ENCODE results near the gene LRRC34. TPM values are rescaled to one million over a fixed set of nuclear protein-coding genes. Genes with fewer than 3 reads are reported as not detected.

LRRC34 gene
- total and polyA plus RNA-seq, 2 of the 8 experiments (the other 6 are each of a cell fraction or from before 2014, with no cell fraction given): 3.3 to 4.1 TPM

- WGBS, 2 experiments (ENCODE audit: extremely low coverage in 1 of 2, insufficient coverage in 1 of 2, insufficient read length in 1 of 2, insufficient replicate concordance in 2 of 2, low coverage in 1 of 2, low lambda C conversion rate in 2 of 2, missing lambda C conversion rate in 1 of 2): 95% methylated on average over 2 of the region's 2 CpGs; no CpG with 5 or more reads in 1 of the 2 experiments
- H3K79me1 ChIP-seq (ENCODE audit: low read depth, low read length): no peaks in the 10 kb centered on the region
- H2BK20ac ChIP-seq (ENCODE audit: low read length): no peak overlapping the region
- peaks cover 7 to 20% (median 10%) of the 10 kb centered on the region in 4 experiments; a peak in 6 of 7 replicates for H3K4me1 ChIP-seq (replicated peaks in 1 of 4; ENCODE audit: control insufficient read depth in 3 of 4, insufficient read depth in 4 of 4, low read length in 3 of 4)
- ChIA-PET CTCF (ENCODE audit: partially characterized antibody) (interaction anchor here (0.5 to 1.4 kb wide), 4 partner anchors 33 to 359 kb away, joined by 3 to 4 read pairs (median 4); no protein-coding TSS in a partner anchor), POLR2A (ENCODE audit: partially characterized antibody) (interaction anchor here (1.5 to 3.8 kb wide), 2 partner anchors 19 to 36 kb away, joined by 5 to 20 read pairs; partner anchors contain the start of gene MYNN)
- H3K27me3 ChIP-seq (replicated peaks in 1 of 4; ENCODE audit: control insufficient read depth in 3 of 4, extremely low read depth in 1 of 4, insufficient read depth in 3 of 4, low read length in 3 of 4): peaks cover 0 to 7% (median 4%) of the 10 kb centered on the region in 4 experiments; a peak in 6 of 7 replicates
- no peak for TF ChIP-seq USF2 (IDR thresholded peaks at IDR 0.05; ENCODE audit: low read length)
- no peak for TF ChIP-seq SIRT6 (IDR thresholded peaks at IDR 0.05; ENCODE audit: low read length)
- no peak for TF ChIP-seq SUZ12 (IDR thresholded peaks at IDR 0.05; ENCODE audit: low read length)
- H2BK120ac ChIP-seq (replicated peaks; ENCODE audit: low read depth, low read length): no peak overlapping the region
- peaks cover 4% of the 10 kb centered on the region; the same call in 1 of the 2 replicates for H3K23me2 ChIP-seq (ENCODE audit: low read depth, low read length)
- no peak overlapping the region for H2BK15ac ChIP-seq (ENCODE audit: low read length)
- H4K20me1 ChIP-seq (replicated peaks in 1 of 2; ENCODE audit: control insufficient read depth in 1 of 2, insufficient read depth in 2 of 2, low read length in 2 of 2): no peaks in the 10 kb centered on the region
- FAIRE-seq (no peak), DNase-seq (ENCODE audit: low read depth in 1 of 2, low spot score in 2 of 2) (no peak)
- H3K23ac ChIP-seq (ENCODE audit: insufficient read length): no peak overlapping the region
- no peak overlapping the region for H2BK5ac ChIP-seq (ENCODE audit: low read depth, low read length)
- no peak overlapping the region for H2AK5ac ChIP-seq (ENCODE audit: low read depth, low read length)
- no peaks in the 10 kb centered on the region for H3K9me3 ChIP-seq (ENCODE audit: insufficient read depth in 2 of 2, low read depth in 1 of 2, low read length in 1 of 2)
- H3K56ac ChIP-seq (replicated peaks; ENCODE audit: insufficient read length, low read depth, low read length): no peak overlapping the region
- H4K91ac ChIP-seq (replicated peaks; ENCODE audit: insufficient read length, low read length): no peak overlapping the region
- H3K18ac ChIP-seq (ENCODE audit: extremely low read depth, low read length): no peak overlapping the region
- no peak overlapping the region for H4K8ac ChIP-seq (ENCODE audit: extremely low read depth, insufficient read depth, low read length)
- H3K36me3 ChIP-seq (ENCODE audit: control insufficient read depth in 2 of 4, insufficient read depth in 4 of 4, low read length in 3 of 4): no peaks in the 10 kb centered on the region; a peak in 2 of 8 replicates
- no peak overlapping the region for H4K5ac ChIP-seq (ENCODE audit: insufficient read length, low read depth, low read length)
- H3K79me2 ChIP-seq (ENCODE audit: control insufficient read depth in 1 of 2, insufficient read depth in 2 of 2, low read length in 2 of 2): no peaks in the 10 kb centered on the region
- H3K4ac ChIP-seq (replicated peaks; ENCODE audit: insufficient read length, low read depth, low read length): no peak overlapping the region
- H3K4me3 ChIP-seq (ENCODE audit: extremely low read depth in 1 of 4, insufficient read depth in 2 of 4, low read depth in 3 of 4, low read length in 4 of 4): no peak overlapping the region
- no peak overlapping the region for H3K14ac ChIP-seq (ENCODE audit: insufficient read length)
- H3K4me2 ChIP-seq (ENCODE audit: insufficient read depth in 1 of 2, low read depth in 2 of 2, low read length in 2 of 2): no peak overlapping the region
- no peak overlapping the region for H3K27ac ChIP-seq (ENCODE audit: low read depth, low read length)
- H2BK12ac ChIP-seq (ENCODE audit: low read depth, low read length): no peak overlapping the region
- H3K9ac ChIP-seq (replicated peaks in 1 of 4; ENCODE audit: extremely low read depth in 1 of 4, low read depth in 3 of 4, low read length in 3 of 4): no peak overlapping the region
- H2AFZ ChIP-seq (ENCODE audit: low read length): no peak overlapping the region
Measured at GRCh38 chr3:169809230-169809795, 3.4 kb downstream of the LRRC34 start.

Data from H1 (cell line).